Endothelial cell of umbilical vein (primary cell): ENCODE measurements around the gene GSDME. TPM values are rescaled to one million over a fixed set of nuclear protein-coding genes. Genes with fewer than 3 reads are reported as not detected.

Experiments
- BruUV-seq: library from RNA; stranded (reverse); fragments of 400-500 nt; replicated peaks from 2 replicates; lab custom pipeline; 2021; lab: Mats Ljungman, UMichigan
- CTCF ChIA-PET: fragments of 300-600, 350-600 bp; sonication (Branson Sonifier 250); formaldehyde crosslinking; loops from one replicate; lab custom pipeline; 2021; ENCODE audit warnings: antibody characterized with exemption, inconsistent platforms; lab: Charles Lee
- POLR2A ChIA-PET: fragments of 300-600, 350-600 bp; sonication (Branson Sonifier 250); formaldehyde crosslinking; loops from one replicate; lab custom pipeline; 2021; ENCODE audit warnings: antibody characterized with exemption, inconsistent platforms; lab: Charles Lee
- DNase-seq: peaks from one replicate; pipeline ENCODE4 v3.0.0-alpha.2; 2011; ENCODE audit warnings: low read depth, low spot score
- FAIRE-seq: peaks from 2 replicates; lab custom pipeline; 2011; peaks lifted over from hg19 to GRCh38; lab: Jason Lieb, UNC
- H2AFZ ChIP-seq: 2 replicates; pipeline ENCODE4 v1.6.0; 2012; ENCODE audit warnings: low read depth, low read length, control low read depth, inconsistent platforms
- H3K27ac ChIP-seq: 2 replicates; pipeline ENCODE4 v1.5.1; 2011; ENCODE audit warnings: low read depth, mild to moderate bottlenecking, control low read depth, low read length, moderate library complexity; ENCODE audit not compliant: insufficient read depth
- H3K27me3 ChIP-seq, 2 experiments: 2 replicates each; pipeline versions ENCODE4 v1.6.0 to v1.6.1; 2011; ENCODE audit warnings: low read length in 2 of 2, mixed read lengths in 1 of 2; ENCODE audit not compliant: control insufficient read depth in 2 of 2, insufficient read depth in 2 of 2
- H3K36me3 ChIP-seq, 2 experiments: 2 replicates in 1 of 2; 3 replicates in 1 of 2; pipeline ENCODE4 v1.5.1; 2011; ENCODE audit warnings: low read length in 2 of 2, mild to moderate bottlenecking in 1 of 2, moderate library complexity in 1 of 2; ENCODE audit not compliant: control insufficient read depth in 2 of 2, insufficient read depth in 2 of 2; ENCODE audit errors: extremely low read depth in 1 of 2
- H3K4me1 ChIP-seq: 3 replicates; pipeline ENCODE4 v1.5.1; 2011; ENCODE audit warnings: mild to moderate bottlenecking, low read length; ENCODE audit not compliant: control insufficient read depth, insufficient read depth; ENCODE audit errors: extremely low read depth
- H3K4me2 ChIP-seq: 2 replicates; pipeline ENCODE4 v1.6.1; 2011; ENCODE audit warnings: low read length, control low read depth, mixed read lengths; ENCODE audit not compliant: insufficient read depth
- H3K4me3 ChIP-seq, 3 experiments: fragments of 200-600 bp in 1 of 3; sonication (generic), shearing (Covaris generic) in 1 of 3; replicated peaks in 1 of 3; 2 replicates each; pipeline ENCODE4 v1.5.1; 2011 to 2016; ENCODE audit warnings: control low read depth in 3 of 3, low read length in 3 of 3, mild to moderate bottlenecking in 2 of 3, inconsistent platforms in 1 of 3, low read depth in 1 of 3, moderate library complexity in 1 of 3; ENCODE audit not compliant: insufficient read depth in 1 of 3
- H3K79me2 ChIP-seq: 2 replicates; pipeline ENCODE4 v1.6.0; 2012; ENCODE audit warnings: low read length, inconsistent platforms; ENCODE audit not compliant: control insufficient read depth, insufficient read depth
- H3K9ac ChIP-seq: replicated peaks from 2 replicates; pipeline ENCODE3; 2011; ENCODE audit warnings: low read length, control low read depth; ENCODE audit not compliant: insufficient read depth; ENCODE audit errors: extremely low read depth
- H3K9me1 ChIP-seq: replicated peaks from 3 replicates; pipeline ENCODE4 v1.6.0; 2011; ENCODE audit warnings: mild to moderate bottlenecking, low read length; ENCODE audit not compliant: control insufficient read depth, insufficient read depth; ENCODE audit errors: extremely low read depth
- H3K9me3 ChIP-seq: replicated peaks from 2 replicates; pipeline ENCODE4 v1.5.1; 2012; ENCODE audit warnings: low read length, inconsistent platforms; ENCODE audit not compliant: control insufficient read depth, insufficient read depth
- H4K20me1 ChIP-seq: replicated peaks from 2 replicates; pipeline ENCODE3; 2011; ENCODE audit warnings: mild to moderate bottlenecking, low read length; ENCODE audit not compliant: control insufficient read depth, insufficient read depth; ENCODE audit errors: extremely low read depth
- EZH2 ChIP-seq: IDR thresholded peaks from 2 replicates; pipeline ENCODE4 v1.6.1; 2012; ENCODE audit warnings: borderline replicate concordance, low read depth, mild to moderate bottlenecking, moderate library complexity, low read length, inconsistent platforms; ENCODE audit not compliant: severe bottlenecking
- FOS ChIP-seq: IDR thresholded peaks from 2 replicates; pipeline ENCODE4 v1.6.1; 2011; ENCODE audit warnings: mild to moderate bottlenecking, low read length, moderate library complexity, borderline replicate concordance; ENCODE audit not compliant: insufficient read depth
- GATA2 ChIP-seq: IDR thresholded peaks from 2 replicates; pipeline ENCODE4 v1.7.0; 2011; ENCODE audit warnings: low read depth, mild to moderate bottlenecking, moderate library complexity, mixed read lengths, low read length; ENCODE audit not compliant: insufficient read length, insufficient read depth
- JUN ChIP-seq: IDR thresholded peaks from 2 replicates; pipeline ENCODE4 v1.6.1; 2011; ENCODE audit warnings: borderline replicate concordance, low read depth; ENCODE audit not compliant: insufficient read length, insufficient read depth
- MYC ChIP-seq: IDR thresholded peaks from one replicate; pipeline ENCODE4 v1.6.1; 2011; ENCODE audit warnings: mild to moderate bottlenecking, low read depth, low read length
- POLR2A ChIP-seq: IDR thresholded peaks from 2 replicates; pipeline ENCODE4 v1.6.1; 2012; ENCODE audit warnings: low read depth, mild to moderate bottlenecking, control low read depth, low read length
- POLR2AphosphoS5 ChIP-seq: IDR thresholded peaks from 2 replicates; pipeline ENCODE4 v1.6.1; 2012; ENCODE audit warnings: low read depth, mild to moderate bottlenecking, control low read depth, low read length, moderate library complexity; ENCODE audit not compliant: insufficient read depth
- dilution Hi-C: fragments of 300-500 bp; cut with MboI; formaldehyde crosslinking; loops from one replicate; pipeline ENCODE4 v1.15.0; 2019; ENCODE audit warnings: low sequenced_read_pairs; ENCODE audit not compliant: extremely low pct_ligation_motif_present
- intact Hi-C: fragments of 100-400 bp; cut with micrococcal nuclease; formaldehyde crosslinking; loops from one replicate; pipeline ENCODE4 v1.10.0; 2022
- polyA plus RNA-seq, 4 experiments: library from polyadenylated mRNA; depleted of rRNA in 3 of 4; stranded (reverse) in 3 of 4; unstranded in 1 of 4; fragments of >200 nt; gene quantifications; 2 replicates each; pipeline versions ENCODE4 v1.2.1 to v1.2.3, GENCODE V29; 2011 to 2012; ENCODE audit warnings: missing spikeins in 1 of 4
- total RNA-seq: library from RNA; stranded (reverse); gene quantifications from 2 replicates; pipeline ENCODE4 v1.2.3, GENCODE V29; 2021
- TF ChIP-seq, protein P1 (sequence below): IDR thresholded peaks from 2 replicates; pipeline ENCODE4 v1.6.1; 2011; ENCODE audit not compliant: insufficient read depth, insufficient read length
- TF ChIP-seq, protein P2 (sequence below), 2 donors: IDR thresholded peaks; 1 replicate in 1 of 2; 2 replicates in 1 of 2; pipeline ENCODE4 v1.5.1; 2011; ENCODE audit warnings: low read length in 2 of 2, mild to moderate bottlenecking in 2 of 2, moderate library complexity in 2 of 2, control low read depth in 1 of 2, inconsistent platforms in 1 of 2, low read depth in 1 of 2; ENCODE audit not compliant: insufficient read depth in 1 of 2; ENCODE audit errors: extremely low read depth in 1 of 2

GSDME gene
- total and polyA plus RNA-seq, 2 donors (not counting 3 experiments of a cell fraction or from before 2014, with no cell fraction given): 21.1 to 23.4 TPM

DNA sequence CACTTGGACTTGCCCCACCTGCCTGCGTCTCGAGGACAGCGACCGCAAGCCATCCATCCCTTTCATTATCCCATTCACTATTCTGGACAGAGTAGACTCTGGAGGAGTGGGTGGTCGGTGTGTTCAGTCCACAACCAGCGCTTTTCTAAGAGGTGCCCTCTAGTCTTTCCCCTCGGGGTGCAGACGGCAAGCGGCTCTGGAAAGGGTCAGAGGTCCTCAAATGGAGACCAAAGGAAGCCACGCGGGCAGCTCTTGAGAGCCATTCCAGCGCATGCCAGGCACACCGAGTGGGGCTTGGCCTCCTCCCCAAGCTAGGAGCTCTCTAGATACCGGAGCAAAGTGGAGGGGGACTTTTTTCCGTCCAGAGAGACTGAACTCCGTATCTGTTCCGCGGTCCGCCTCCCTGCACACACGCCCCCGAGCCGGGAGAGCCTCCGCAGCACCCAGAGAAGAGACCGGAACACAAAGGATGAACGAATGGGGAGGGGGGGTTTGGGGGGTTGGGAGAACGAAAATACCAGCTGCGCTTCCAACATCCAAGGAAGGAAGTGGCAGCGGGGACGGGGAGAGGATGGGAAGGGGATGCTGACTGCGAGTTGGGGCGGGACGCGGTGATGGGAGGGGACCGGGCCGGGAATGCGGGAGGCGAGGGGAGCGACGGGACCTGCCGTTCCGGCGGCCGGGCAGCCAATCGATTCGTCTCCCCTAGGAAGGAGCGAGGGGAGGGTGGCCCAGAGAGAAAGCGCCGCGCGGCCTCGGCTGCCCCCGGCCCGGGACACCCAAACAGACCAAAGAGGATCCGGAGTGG is 515 bp downstream of the GSDME start:
- Histone ChIP-seq H2AFZ (peak overlapping the region; percentile 67), H3K36me3 (no peaks in the 10 kb centered on the region), H3K9me3 (no peaks in the 10 kb centered on the region), H3K79me2 (no peaks in the 10 kb centered on the region), H3K9ac (peak overlapping the region; percentile 84), H3K9me1 (no peaks in the 10 kb centered on the region), H4K20me1 (no peaks in the 10 kb centered on the region), H3K4me1 (peaks cover 24% of the 10 kb centered on the region), H3K4me3 (peak overlapping the region; percentile 29 to 77 (median 75)), H3K27ac (peak overlapping the region; percentile 63), H3K4me2 (peak overlapping the region; percentile 46), H3K27me3 (peaks cover 3% of the 10 kb centered on the region in 2 experiments)
- peak; percentile 63 for DNase-seq
- BruUV-seq: TSS peak; percentile 73
- dilution Hi-C loops: no loop called here
- intact Hi-C loops: loop anchor here (2.0 to 5.0 kb wide), 3 partner anchors 30 to 336 kb away; partner anchors contain the start of gene PALS2
- POLR2A ChIA-PET: interaction anchor here (0.6 kb wide), 2 partner anchors 327 to 340 kb away, joined by 6 read pairs; no protein-coding TSS in a partner anchor
- peak; percentile 56 for FAIRE-seq
- CTCF ChIA-PET: interaction anchor here (0.9 to 2.0 kb wide), 7 partner anchors 27 to 337 kb away, joined by 3 to 7 read pairs (median 3); partner anchors contain the start of gene PALS2
- TF ChIP-seq, protein P1, sequence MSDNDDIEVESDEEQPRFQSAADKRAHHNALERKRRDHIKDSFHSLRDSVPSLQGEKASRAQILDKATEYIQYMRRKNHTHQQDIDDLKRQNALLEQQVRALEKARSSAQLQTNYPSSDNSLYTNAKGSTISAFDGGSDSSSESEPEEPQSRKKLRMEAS: no peak
- no peak for TF ChIP-seq POLR2AphosphoS5
- no peak for TF ChIP-seq JUN
- TF ChIP-seq GATA2: no peak
- no peak for TF ChIP-seq POLR2A
- TF ChIP-seq FOS: no peak
- TF ChIP-seq EZH2: no peak
- TF ChIP-seq MYC: no peak
- TF ChIP-seq, protein P2, sequence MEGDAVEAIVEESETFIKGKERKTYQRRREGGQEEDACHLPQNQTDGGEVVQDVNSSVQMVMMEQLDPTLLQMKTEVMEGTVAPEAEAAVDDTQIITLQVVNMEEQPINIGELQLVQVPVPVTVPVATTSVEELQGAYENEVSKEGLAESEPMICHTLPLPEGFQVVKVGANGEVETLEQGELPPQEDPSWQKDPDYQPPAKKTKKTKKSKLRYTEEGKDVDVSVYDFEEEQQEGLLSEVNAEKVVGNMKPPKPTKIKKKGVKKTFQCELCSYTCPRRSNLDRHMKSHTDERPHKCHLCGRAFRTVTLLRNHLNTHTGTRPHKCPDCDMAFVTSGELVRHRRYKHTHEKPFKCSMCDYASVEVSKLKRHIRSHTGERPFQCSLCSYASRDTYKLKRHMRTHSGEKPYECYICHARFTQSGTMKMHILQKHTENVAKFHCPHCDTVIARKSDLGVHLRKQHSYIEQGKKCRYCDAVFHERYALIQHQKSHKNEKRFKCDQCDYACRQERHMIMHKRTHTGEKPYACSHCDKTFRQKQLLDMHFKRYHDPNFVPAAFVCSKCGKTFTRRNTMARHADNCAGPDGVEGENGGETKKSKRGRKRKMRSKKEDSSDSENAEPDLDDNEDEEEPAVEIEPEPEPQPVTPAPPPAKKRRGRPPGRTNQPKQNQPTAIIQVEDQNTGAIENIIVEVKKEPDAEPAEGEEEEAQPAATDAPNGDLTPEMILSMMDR (IDR thresholded peaks at IDR 0.05; ENCODE audit: extremely low read depth in 1 of 2, insufficient read depth in 1 of 2, low read depth in 1 of 2, low read length in 2 of 2): no peak
